Esophagus squamous epithelium (tissue), 5 donors: Measurements from ENCODE around the gene PATZ1. TPM values are rescaled to one million over a fixed set of nuclear protein-coding genes. Genes with fewer than 3 reads are reported as not detected.

Experiments
- DNase-seq: peaks from one replicate; lab custom pipeline; 2025; lab: John Stamatoyannopoulos, UW
- H3K27ac ChIP-seq, 4 donors: fragments of 200-600 bp; sonication (generic); one replicate each; pipeline ENCODE4 v1.5.1; 2016 to 2019; ENCODE audit warnings: mild to moderate bottlenecking in 1 of 4
- H3K27me3 ChIP-seq, 4 donors: fragments of 200-600 bp; sonication (generic); 1 replicate in 3 of 4; 2 replicates in 1 of 4; pipeline versions ENCODE4 v1.5.1 to v1.6.0; 2017 to 2021; ENCODE audit warnings: antibody characterized with exemption in 1 of 4
- H3K36me3 ChIP-seq, 3 donors: fragments of 200-600 bp; sonication (generic); one replicate each; pipeline ENCODE4 v1.5.1; 2016 to 2019
- H3K4me1 ChIP-seq, 3 donors: fragments of 200-600 bp; sonication (generic); one replicate each; pipeline ENCODE4 v1.5.1; 2017 to 2019
- H3K4me3 ChIP-seq, 4 donors: fragments of 200-600 bp; sonication (generic); 1 replicate in 3 of 4; 2 replicates in 1 of 4; pipeline ENCODE4 v1.5.1; 2016 to 2019; ENCODE audit warnings: mild to moderate bottlenecking in 2 of 4, moderate library complexity in 1 of 4
- H3K9me3 ChIP-seq, 3 donors: fragments of 200-600 bp; sonication (generic); one replicate each; pipeline ENCODE4 v1.5.1; 2016 to 2019
- CTCF ChIP-seq, 6 experiments: fragments of 450-650 bp in 4 of 6; fragments of 200-600 bp in 2 of 6; sonication (generic) in 2 of 6; IDR thresholded peaks; one replicate each; pipeline ENCODE4 v1.5.1; 2016 to 2019; ENCODE audit warnings: antibody characterized with exemption in 6 of 6, mild to moderate bottlenecking in 4 of 6, moderate library complexity in 4 of 6
- POLR2A ChIP-seq, 4 donors: fragments of 450-650 bp; IDR thresholded peaks; one replicate each; pipeline ENCODE4 v1.6.1; 2017; ENCODE audit warnings: antibody characterized with exemption in 4 of 4, mild to moderate bottlenecking in 4 of 4, moderate library complexity in 3 of 4
- WGBS, 2 donors: methylation state at CpG; one replicate each; pipeline ENCODE4 v1.1.5; 2018; 5-methylcytosine and 5-hydroxymethylcytosine counted together
- intact Hi-C: fragments of 100-400 bp; cut with DNase I; formaldehyde crosslinking; loops from one replicate; pipeline ENCODE4 v1.15.0; 2022
- total RNA-seq, 4 donors: library from RNA; depleted of rRNA; stranded (reverse); fragments of >200 nt; gene quantifications; one replicate each; pipeline ENCODE4 v1.1.0, GENCODE V29; 2016
- donor health status: DM: yes; HTN: yes; CAD: no.

PATZ1 gene
- total RNA-seq, 4 donors from 2014 or later = 2.2 to 13.0 (median 7.2) TPM

- H3K36me3 ChIP-seq = peaks cover 0 to 23% (median 8%) of the 10 kb centered on the region in 3 donors
- peak within 1 kb of the TSS; percentile 90 to 99 (median 97) for H3K27ac ChIP-seq
- TF ChIP-seq POLR2A (IDR thresholded peaks at IDR 0.05) = peak in 3 of 4 donors; percentile 95 to 97 (median 96)
- TF ChIP-seq CTCF (IDR thresholded peaks at IDR 0.05) = peak; percentile 17 to 70 (median 63)
- H3K4me1 ChIP-seq = peaks cover 40 to 89% (median 44%) of the 10 kb centered on the region in 3 donors
- peak; percentile 51 for DNase-seq
- H3K4me3 ChIP-seq = peak within 1 kb of the TSS; percentile 59 to 89 (median 72)
- intact Hi-C loops = no loop called here
- WGBS, 2 donors = 23 to 37% methylated on average over 13 to 17 of the region's 19 CpGs
- no peaks in the 10 kb centered on the region for H3K27me3 ChIP-seq
- no peaks in the 10 kb centered on the region for H3K9me3 ChIP-seq
These were observed 53.7 kb downstream of the PATZ1 start, which contains the start of gene PIK3IP1 for GRCh38 chr22:31292236-31292989. Gene PIK3IP1 (minus strand): TSS chr22:31292488. CDS start chr22:31292344, 144 bp downstream.

- intact Hi-C loops = no loop called here
- Histone ChIP-seq H3K36me3 (peaks cover 0 to 30% (median 8%) of the 10 kb centered on the region in 3 donors), H3K4me3 (peak overlapping the region; percentile 59 to 89 (median 72)), H3K27ac (peak overlapping the region; percentile 90 to 99 (median 97)), H3K9me3 (no peaks in the 10 kb centered on the region), H3K4me1 (peaks cover 35 to 83% (median 40%) of the 10 kb centered on the region in 3 donors), H3K27me3 (no peaks in the 10 kb centered on the region)
- DNase-seq = no peak
- no peak for TF ChIP-seq CTCF (IDR thresholded peaks at IDR 0.05)
- no peak for TF ChIP-seq POLR2A (IDR thresholded peaks at IDR 0.05)
- 0 to 1% methylated on average over 15 to 16 of the region's 20 CpGs for WGBS, 2 donors
These were observed 54.5 kb downstream of the PATZ1 start for GRCh38 chr22:31291481-31292235.

GRCh38 chr22:31290494-31291471 lies 55.4 kb downstream of the PATZ1 start:
- Histone ChIP-seq H3K27ac (peak overlapping the region; percentile 90 to 99 (median 97)), H3K27me3 (no peaks in the 10 kb centered on the region), H3K4me3 (peak overlapping the region; percentile 59 to 89 (median 72)), H3K4me1 (peaks cover 28 to 78% (median 35%) of the 10 kb centered on the region in 3 donors), H3K9me3 (no peaks in the 10 kb centered on the region), H3K36me3 (peaks cover 0 to 39% (median 8%) of the 10 kb centered on the region in 3 donors)
- intact Hi-C loops = no loop called here
- WGBS, 2 donors = 1% methylated on average over 29 to 34 of the region's 95 CpGs
- DNase-seq = peak; percentile 89
- peak in 1 of 6 experiments; percentile 3 for TF ChIP-seq CTCF (IDR thresholded peaks at IDR 0.05)
- peak in 3 of 4 donors; percentile 96 to 100 (median 97) for TF ChIP-seq POLR2A (IDR thresholded peaks at IDR 0.05)

- no peak for TF ChIP-seq CTCF (IDR thresholded peaks at IDR 0.05)
- no peak for TF ChIP-seq POLR2A (IDR thresholded peaks at IDR 0.05)
- intact Hi-C loops = no loop called here
- peaks cover 0 to 54% (median 8%) of the 10 kb centered on the region in 3 donors for H3K36me3 ChIP-seq
- DNase-seq = no peak
- peaks cover 27 to 83% (median 40%) of the 10 kb centered on the region in 3 donors for H3K4me1 ChIP-seq
- 80 to 89% methylated on average over 6 to 7 of the region's 13 CpGs for WGBS, 2 donors
- H3K27ac ChIP-seq = peak overlapping the region; percentile 90 to 99 (median 97)
- no peaks in the 10 kb centered on the region for H3K9me3 ChIP-seq
- peak overlapping the region; percentile 59 to 89 (median 72) for H3K4me3 ChIP-seq
- no peaks in the 10 kb centered on the region for H3K27me3 ChIP-seq
These were observed 56.8 kb downstream of the PATZ1 start for GRCh38 chr22:31289344-31289743.
